GM12891 (cell line): ENCODE measurements around the gene CLEC2B.

Experiments used
- POLR2A ChIP-seq: IDR thresholded peaks from 2 replicates; pipeline ENCODE4 v1.6.1; 2011; ENCODE audit warnings: low read depth, low read length, control low read depth
- POLR2AphosphoS5 ChIP-seq: IDR thresholded peaks from 2 replicates; pipeline ENCODE4 v1.6.1; 2011; ENCODE audit warnings: low read depth, low read length, control low read depth

DNA sequence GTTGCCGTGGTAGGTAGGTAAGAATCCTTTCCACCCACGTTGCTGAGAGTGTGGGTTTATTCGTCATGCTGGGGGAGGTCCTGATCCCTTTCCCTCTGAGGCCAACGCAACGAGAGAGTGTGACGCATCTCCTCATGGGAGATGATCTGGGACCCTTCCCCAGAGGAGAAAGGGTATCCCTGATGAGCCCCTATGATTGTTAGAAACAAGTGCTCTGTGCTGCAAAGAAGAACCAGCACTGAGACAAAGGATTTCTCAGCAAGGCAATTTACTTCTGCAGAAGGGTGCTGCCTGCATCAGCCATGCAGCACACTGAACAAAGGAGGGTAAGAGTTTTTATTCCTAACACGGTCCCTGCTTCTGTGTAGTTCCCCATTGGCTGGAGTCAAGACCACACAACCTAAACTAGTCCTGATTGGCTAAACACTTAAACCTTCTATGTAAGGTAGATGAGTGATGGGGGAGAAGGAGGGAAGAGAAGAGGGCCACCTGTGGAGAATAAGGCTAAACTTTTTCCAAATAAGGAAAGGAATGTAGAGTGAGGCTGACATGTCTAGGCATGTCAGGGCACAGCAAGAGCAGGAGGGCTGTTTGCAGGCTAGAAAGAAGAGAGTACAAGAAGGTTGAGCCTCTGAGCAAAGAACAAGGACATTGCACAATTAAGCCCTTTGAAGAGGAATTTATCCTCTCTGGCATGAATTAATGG, 41.7 kb upstream of the CLEC2B start:
- no peak for TF ChIP-seq POLR2AphosphoS5
- TF ChIP-seq POLR2A: no peak
